RWPE1 (cell line): ENCODE measurements around the gene ARID3B.

Source experiments
- CTCF ChIA-PET: fragments of 350-600 bp; sonication (Branson Sonifier 250); formaldehyde crosslinking; extraction: SDS; loops from one replicate; lab custom pipeline; 2021; lab: Yijun Ruan, JAX
- POLR2A ChIA-PET: fragments of 400-600 bp; formaldehyde crosslinking; extraction: SDS; loops from one replicate; lab custom pipeline; 2020; ENCODE audit warnings: antibody characterized with exemption; ENCODE audit not compliant: low non-redundant PET; lab: Yijun Ruan, JAX
- DNase-seq: peaks from one replicate; pipeline ENCODE4 v3.0.0; 2012; ENCODE audit warnings: low spot score
- H3K27ac ChIP-seq: fragments of 450-650 bp; 2 replicates; pipeline ENCODE4 v1.5.1; 2017
- CTCF ChIP-seq: fragments of 450-650 bp; conservative IDR thresholded peaks from 2 replicates; pipeline ENCODE4 v1.5.1; 2017; ENCODE audit warnings: low read depth, mild to moderate bottlenecking

The ARID3B gene

GRCh38 chr15:74545776-74546656, 5.0 kb downstream of the ARID3B start:
- peak; percentile 17; the same call in 1 of the 2 replicates for TF ChIP-seq CTCF
- ChIA-PET POLR2A (interaction anchor here (0.5 to 1.1 kb wide), 3 partner anchors 30 to 85 kb away, joined by 3 to 4 read pairs (median 4); partner anchors contain the start of gene UBL7), CTCF (interaction anchor here (0.9 to 1.4 kb wide), 3 partner anchors 13 to 164 kb away, joined by 3 to 7 read pairs (median 4); no protein-coding TSS in a partner anchor)
- peak; percentile 97 for DNase-seq
- peak overlapping the region; percentile 64 for H3K27ac ChIP-seq

GRCh38 chr15:74547616-74548015, 6.6 kb downstream of the ARID3B start:
- no peak for TF ChIP-seq CTCF
- ChIA-PET CTCF (no interaction called here), POLR2A (interaction anchor here (0.6 kb wide), 1 partner anchor 812 kb away, joined by 4 read pairs; no protein-coding TSS in a partner anchor)
- DNase-seq = no peak
- H3K27ac ChIP-seq = no peak overlapping the region

- ChIA-PET CTCF (no interaction called here), POLR2A (no interaction called here)
- no peak for DNase-seq
- no peak for TF ChIP-seq CTCF
- H3K27ac ChIP-seq = no peak overlapping the region
Measured at GRCh38 chr15:74548241-74548640, 7.2 kb downstream of the ARID3B start.

GRCh38 chr15:74549816-74550215, 8.8 kb downstream of the ARID3B start:
- no peak for TF ChIP-seq CTCF
- no peak for DNase-seq
- CTCF ChIA-PET = interaction anchor here (0.5 kb wide), 1 partner anchor 28 kb away, joined by 5 read pairs; no protein-coding TSS in a partner anchor
- no peak overlapping the region for H3K27ac ChIP-seq
- POLR2A ChIA-PET = no interaction called here

GRCh38 chr15:74551714-74552113, 10.7 kb downstream of the ARID3B start:
- no peak overlapping the region for H3K27ac ChIP-seq
- TF ChIP-seq CTCF = no peak
- ChIA-PET POLR2A (no interaction called here), CTCF (no interaction called here)
- no peak for DNase-seq

GRCh38 chr15:74552773-74553441, 11.9 kb downstream of the ARID3B start:
- no peak for TF ChIP-seq CTCF
- H3K27ac ChIP-seq = no peak overlapping the region
- ChIA-PET POLR2A (no interaction called here), CTCF (interaction anchor here (0.6 kb wide), 2 partner anchors 14 to 26 kb away, joined by 3 to 4 read pairs; no protein-coding TSS in a partner anchor)
- DNase-seq = no peak
